ENCODE results near the gene KNL1. TPM values are rescaled to one million over a fixed set of nuclear protein-coding genes. Genes with fewer than 3 reads are reported as not detected.

KNL1 gene
- total and polyA plus RNA-seq, 2 donors (not counting 3 experiments of a cell fraction or from before 2014, with no cell fraction given), result 4.0 to 31.8 TPM

GRCh38 chr15:40564591-40565332, 29.3 kb upstream of the KNL1 start, which contains the start of gene CCDC32:
Gene CCDC32 (minus strand): TSS chr15:40565042. CDS start chr15:40563015, 2,027 bp downstream.
- TSS peak; percentile 74 for BruUV-seq (replicated peaks)
- Histone ChIP-seq H3K4me1 (ENCODE audit: control insufficient read depth, extremely low read depth, insufficient read depth, low read length) (peaks cover 13% of the 10 kb centered on the region), H2AFZ (ENCODE audit: low read depth, low read length) (peak within 1 kb of the TSS; percentile 90), H3K4me2 (ENCODE audit: insufficient read depth, low read length) (peak within 1 kb of the TSS; percentile 96), H3K27ac (ENCODE audit: insufficient read depth, low read depth, low read length) (peak within 1 kb of the TSS; percentile 80), H3K36me3 (ENCODE audit: control insufficient read depth in 2 of 2, extremely low read depth in 1 of 2, insufficient read depth in 2 of 2, low read length in 2 of 2) (no peaks in the 10 kb centered on the region), H3K9ac (replicated peaks; ENCODE audit: extremely low read depth, insufficient read depth, low read length) (peak within 1 kb of the TSS; percentile 88), H3K9me1 (replicated peaks; ENCODE audit: control insufficient read depth, extremely low read depth, insufficient read depth, low read length) (no peaks in the 10 kb centered on the region), H3K9me3 (replicated peaks; ENCODE audit: control insufficient read depth, insufficient read depth, low read length) (no peaks in the 10 kb centered on the region), H3K79me2 (ENCODE audit: control insufficient read depth, insufficient read depth, low read length) (peaks cover 9% of the 10 kb centered on the region), H3K27me3 (ENCODE audit: control insufficient read depth in 2 of 2, insufficient read depth in 2 of 2, low read length in 2 of 2) (no peaks in the 10 kb centered on the region), H4K20me1 (replicated peaks; ENCODE audit: control insufficient read depth, extremely low read depth, insufficient read depth, low read length) (no peaks in the 10 kb centered on the region), H3K4me3 (replicated peaks in 1 of 3; ENCODE audit: insufficient read depth in 1 of 3, low read depth in 1 of 3, low read length in 3 of 3) (peak within 1 kb of the TSS; percentile 62 to 90 (median 86))
- DNase-seq (ENCODE audit: low read depth, low spot score) (peak; percentile 99), FAIRE-seq (peak; percentile 99)
- TF ChIP-seq POLR2AphosphoS5 (IDR thresholded peaks at IDR 0.05; ENCODE audit: insufficient read depth, low read depth, low read length) (peak; percentile 83), MAX (IDR thresholded peaks at IDR 0.05; ENCODE audit: insufficient read depth, insufficient read length) (peak; percentile 95), MYC (IDR thresholded peaks at IDR 0.05; ENCODE audit: low read depth, low read length) (no peak), POLR2A (IDR thresholded peaks at IDR 0.05; ENCODE audit: low read depth, low read length) (peak; percentile 91)
- ChIA-PET CTCF (interaction anchor here (0.5 to 2.2 kb wide), 7 partner anchors 8 to 294 kb away, joined by 3 to 24 read pairs (median 4); no protein-coding TSS in a partner anchor), POLR2A (interaction anchor here (1.0 kb wide), 2 partner anchors 25 to 29 kb away, joined by 3 to 5 read pairs; partner anchors contain the start of gene KNL1)
- intact Hi-C loops (cut with micrococcal nuclease), result loop anchor here (10.0 kb wide), 1 partner anchor 330 kb away; the partner anchor contains the start of gene VPS18
- dilution Hi-C loops (cut with MboI; ENCODE audit: extremely low pct_ligation_motif_present, low sequenced_read_pairs), result no loop called here

All from endothelial cell of umbilical vein (primary cell).